ENCODE results near the gene ADARB2.

The ADARB2 gene

GRCh38 chr10:1156616-1156886 lies 580.8 kb downstream of the ADARB2 start:
- DNase-seq, result no peak

GRCh38 chr10:1155791-1156615 lies 581.3 kb downstream of the ADARB2 start:
- DNase-seq, result no peak

GRCh38 chr10:1154531-1155295 lies 582.6 kb downstream of the ADARB2 start:
- DNase-seq, result no peak

GRCh38 chr10:1153805-1154351 lies 583.4 kb downstream of the ADARB2 start:
- no peak for DNase-seq

- DNase-seq, result no peak
Observed at GRCh38 chr10:1153251-1153763, 584.0 kb downstream of the ADARB2 start.

- no peak for DNase-seq
Observed at GRCh38 chr10:1152386-1153250, 584.7 kb downstream of the ADARB2 start.

GRCh38 chr10:1151076-1152033 lies 586.0 kb downstream of the ADARB2 start:
- DNase-seq, result no peak

GRCh38 chr10:1150638-1150955 lies 586.7 kb downstream of the ADARB2 start:
- DNase-seq, result no peak

- no peak for DNase-seq
Observed at GRCh38 chr10:1149793-1150637, 587.3 kb downstream of the ADARB2 start.

- no peak for DNase-seq
Observed at GRCh38 chr10:1148855-1149605, 588.3 kb downstream of the ADARB2 start.

GRCh38 chr10:1147810-1148209 lies 589.5 kb downstream of the ADARB2 start:
- DNase-seq, result no peak

GRCh38 chr10:1142596-1142995 lies 594.7 kb downstream of the ADARB2 start:
- no peak for DNase-seq

GRCh38 chr10:1141701-1142100 lies 595.6 kb downstream of the ADARB2 start:
- no peak for DNase-seq

GRCh38 chr10:1141261-1141660 lies 596.1 kb downstream of the ADARB2 start:
- no peak for DNase-seq

GRCh38 chr10:1138529-1138928 lies 598.8 kb downstream of the ADARB2 start:
- no peak for DNase-seq

GRCh38 chr10:1137499-1138163 lies 599.7 kb downstream of the ADARB2 start:
- DNase-seq, result no peak

- no peak for DNase-seq
Observed at GRCh38 chr10:1136268-1136667, 601.1 kb downstream of the ADARB2 start.

- no peak for DNase-seq
Observed at GRCh38 chr10:1134156-1134555, 603.2 kb downstream of the ADARB2 start.

GRCh38 chr10:1133495-1134045 lies 603.8 kb downstream of the ADARB2 start:
- no peak for DNase-seq

All from AML-193 (cell line).